ENCODE results near the gene NR6A1. TPM values are rescaled to one million over a fixed set of nuclear protein-coding genes. Genes with fewer than 3 reads are reported as not detected.

Gene NR6A1
- total RNA-seq, 1 experiment from 2014 or later = 97.7 TPM

DNA sequence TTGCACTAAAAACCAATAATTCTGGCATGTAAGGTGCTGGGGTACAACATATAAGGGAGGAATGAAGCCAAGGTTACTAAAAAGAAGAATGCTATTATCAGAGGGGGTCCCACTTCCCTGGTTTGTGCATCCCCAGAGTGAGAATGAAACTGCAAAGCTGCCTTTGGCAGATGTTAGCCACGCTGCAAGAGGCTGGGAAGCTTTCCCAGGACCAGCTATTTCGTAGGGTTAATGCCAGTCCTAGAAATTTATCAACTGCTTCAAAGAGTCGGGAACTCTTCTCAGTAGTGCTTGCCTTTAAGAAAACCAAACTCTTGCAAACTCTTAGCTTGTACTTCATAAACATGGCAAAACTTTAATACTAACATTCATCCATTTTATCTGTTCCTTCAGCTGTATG lies 176.4 kb downstream of the NR6A1 start:
- Histone ChIP-seq H3K27me3 (ENCODE audit: control insufficient read depth, insufficient read depth, low read length) (no peaks in the 10 kb centered on the region), H3K36me3 (replicated peaks; ENCODE audit: control insufficient read depth, insufficient read depth, low read length) (no peaks in the 10 kb centered on the region), H3K4me3 (ENCODE audit: insufficient read depth, low read depth, low read length) (no peak overlapping the region)
- peak; percentile 39 for DNase-seq

DNA sequence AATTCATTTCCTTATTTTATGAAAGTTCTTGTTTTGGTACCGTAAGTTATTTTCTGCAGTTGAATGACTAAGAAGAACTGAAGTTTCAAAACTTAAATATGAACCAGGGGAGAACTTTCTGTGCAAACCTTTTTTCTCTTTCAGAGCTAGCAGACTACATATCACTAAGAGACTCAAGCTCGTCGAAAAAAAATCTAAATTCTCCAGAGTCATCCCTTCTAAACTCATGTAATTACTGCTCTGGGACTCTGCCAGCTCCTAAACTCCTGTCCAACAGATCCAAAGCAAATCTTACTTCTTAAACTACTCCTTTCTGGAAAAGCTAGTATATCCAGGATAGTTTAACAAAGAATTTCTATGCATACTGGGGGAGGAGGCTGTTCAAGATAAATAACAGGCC lies 176.9 kb downstream of the NR6A1 start:
- H3K4me3 ChIP-seq (ENCODE audit: insufficient read depth, low read depth, low read length) = no peak overlapping the region
- DNase-seq = no peak
- H3K27me3 ChIP-seq (ENCODE audit: control insufficient read depth, insufficient read depth, low read length) = no peaks in the 10 kb centered on the region
- H3K36me3 ChIP-seq (replicated peaks; ENCODE audit: control insufficient read depth, insufficient read depth, low read length) = no peaks in the 10 kb centered on the region

DNA sequence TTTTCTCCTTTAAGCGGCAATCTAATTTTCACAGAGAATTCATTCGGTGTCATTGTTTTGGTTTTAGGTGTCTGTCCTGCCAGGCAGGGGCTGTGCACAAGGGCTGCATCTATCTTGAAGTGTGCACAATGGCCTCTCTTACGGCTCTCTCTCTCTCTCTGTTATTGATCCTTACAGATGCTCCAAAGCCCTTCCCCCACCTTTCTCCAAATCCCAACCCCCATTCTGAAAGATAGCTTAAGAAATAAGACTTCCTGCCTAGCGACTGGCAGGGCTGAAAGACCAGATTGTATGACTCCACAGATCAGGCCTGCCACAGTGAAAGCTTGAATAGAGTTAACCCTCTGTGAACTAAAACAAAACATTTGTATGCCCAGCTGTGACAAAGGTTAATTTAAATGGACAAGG lies 177.5 kb downstream of the NR6A1 start:
- peak; percentile 75 for DNase-seq
- Histone ChIP-seq H3K36me3 (replicated peaks; ENCODE audit: control insufficient read depth, insufficient read depth, low read length) (no peaks in the 10 kb centered on the region), H3K27me3 (ENCODE audit: control insufficient read depth, insufficient read depth, low read length) (no peaks in the 10 kb centered on the region), H3K4me3 (ENCODE audit: insufficient read depth, low read depth, low read length) (peak overlapping the region; percentile 26)

DNA sequence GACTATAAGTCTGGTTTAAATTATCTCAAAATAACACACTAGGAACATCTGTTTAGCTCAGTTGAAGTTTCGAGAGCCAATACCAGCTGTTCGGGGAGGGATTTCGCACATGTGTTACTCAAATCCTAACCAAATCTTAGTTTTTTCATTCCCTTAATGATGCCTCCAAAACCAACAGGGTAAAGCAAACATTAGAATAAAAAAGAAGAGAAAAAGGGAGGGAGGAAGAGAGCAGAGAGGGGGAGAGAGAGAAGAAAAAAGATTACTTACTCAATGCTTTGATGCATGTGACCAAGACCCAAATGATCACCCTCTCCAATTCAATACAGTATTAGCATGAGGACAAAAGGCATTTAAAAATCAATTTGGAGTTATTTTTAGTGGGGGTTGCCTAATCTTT lies 177.9 kb downstream of the NR6A1 start:
- peak overlapping the region; percentile 26 for H3K4me3 ChIP-seq (ENCODE audit: insufficient read depth, low read depth, low read length)
- H3K36me3 ChIP-seq (replicated peaks; ENCODE audit: control insufficient read depth, insufficient read depth, low read length) = no peaks in the 10 kb centered on the region
- no peak for DNase-seq
- no peaks in the 10 kb centered on the region for H3K27me3 ChIP-seq (ENCODE audit: control insufficient read depth, insufficient read depth, low read length)

DNA sequence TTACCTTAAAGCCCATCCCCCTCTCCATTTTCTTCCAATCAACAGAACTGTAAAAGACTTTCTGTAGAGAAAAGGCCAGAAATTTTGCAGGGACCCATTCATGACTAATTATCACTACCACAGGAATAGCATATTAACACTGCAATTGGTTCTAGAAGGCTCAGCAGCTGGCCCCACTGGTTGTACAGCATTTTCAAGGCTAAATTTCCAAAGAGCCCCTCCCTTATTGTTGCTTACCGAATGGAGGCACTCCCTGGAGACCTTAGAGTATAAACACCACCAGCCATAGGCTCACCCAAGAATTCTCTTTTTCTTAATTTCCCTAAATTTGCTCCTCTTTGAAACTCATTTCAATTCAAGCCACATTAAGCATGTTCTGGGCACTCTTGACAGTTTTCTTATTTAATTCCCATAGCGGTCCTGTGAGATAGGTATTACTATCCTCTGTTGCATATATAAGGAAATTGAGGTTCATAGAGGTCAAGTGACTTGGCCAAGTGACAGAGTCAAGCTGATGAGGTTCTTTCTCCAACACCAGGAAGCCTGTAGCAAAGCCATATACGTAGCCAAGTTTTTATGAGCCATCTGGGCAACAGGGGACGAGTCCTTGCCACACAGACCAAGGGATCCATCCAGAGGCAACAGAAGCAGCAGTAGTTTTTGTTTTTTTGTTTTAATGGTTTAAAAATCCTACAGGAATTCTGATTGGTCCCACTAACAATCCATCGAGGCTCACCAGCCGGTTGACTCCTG lies 180.0 kb downstream of the NR6A1 start:
- no peak for DNase-seq
- no peak overlapping the region for H3K4me3 ChIP-seq (ENCODE audit: insufficient read depth, low read depth, low read length)
- no peaks in the 10 kb centered on the region for H3K27me3 ChIP-seq (ENCODE audit: control insufficient read depth, insufficient read depth, low read length)
- H3K36me3 ChIP-seq (replicated peaks; ENCODE audit: control insufficient read depth, insufficient read depth, low read length) = no peaks in the 10 kb centered on the region

DNA sequence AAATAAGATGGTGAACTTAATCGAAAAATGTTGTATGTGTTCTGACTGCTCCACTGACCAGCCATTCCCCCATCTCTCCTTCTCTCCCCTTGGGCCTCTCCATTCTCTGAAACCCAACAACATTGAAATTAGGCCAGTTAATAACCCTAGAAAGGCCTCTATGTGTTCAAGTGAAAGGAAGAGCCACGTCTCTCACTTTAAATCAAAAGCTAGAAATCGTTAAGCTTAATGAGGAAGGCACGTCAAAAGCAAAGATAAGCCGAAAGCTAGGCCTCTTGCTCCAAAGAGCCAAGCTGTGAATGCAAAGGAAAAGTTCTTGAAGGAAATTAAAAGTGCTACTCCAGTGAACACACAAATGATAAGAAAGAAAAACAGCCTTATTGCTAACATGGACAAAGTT lies 186.5 kb downstream of the NR6A1 start:
- no peak overlapping the region for H3K4me3 ChIP-seq (ENCODE audit: insufficient read depth, low read depth, low read length)
- no peak for DNase-seq
- no peaks in the 10 kb centered on the region for H3K36me3 ChIP-seq (replicated peaks; ENCODE audit: control insufficient read depth, insufficient read depth, low read length)
- H3K27me3 ChIP-seq (ENCODE audit: control insufficient read depth, insufficient read depth, low read length) = no peaks in the 10 kb centered on the region

DNA sequence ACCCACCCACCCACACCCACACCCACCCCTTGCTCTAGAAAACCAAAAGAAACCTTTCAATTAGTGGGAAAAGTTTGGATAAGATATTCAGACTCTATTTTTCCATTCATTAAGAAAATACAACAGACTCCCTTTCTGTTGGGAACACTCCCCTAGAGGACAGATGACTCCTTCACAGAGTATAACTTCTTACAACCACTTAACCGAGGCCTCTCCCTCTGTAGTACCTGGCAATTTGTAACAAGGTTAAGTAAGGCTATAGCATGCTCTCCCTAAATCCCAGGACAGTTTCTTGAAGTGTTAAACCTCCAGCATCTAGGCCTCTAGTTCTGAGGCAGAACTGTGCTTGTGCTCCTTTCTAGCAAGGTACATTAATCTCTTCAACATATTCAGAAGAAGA lies 188.0 kb downstream of the NR6A1 start:
- DNase-seq = no peak
- no peaks in the 10 kb centered on the region for H3K36me3 ChIP-seq (replicated peaks; ENCODE audit: control insufficient read depth, insufficient read depth, low read length)
- H3K27me3 ChIP-seq (ENCODE audit: control insufficient read depth, insufficient read depth, low read length) = no peaks in the 10 kb centered on the region
- no peak overlapping the region for H3K4me3 ChIP-seq (ENCODE audit: insufficient read depth, low read depth, low read length)

DNA sequence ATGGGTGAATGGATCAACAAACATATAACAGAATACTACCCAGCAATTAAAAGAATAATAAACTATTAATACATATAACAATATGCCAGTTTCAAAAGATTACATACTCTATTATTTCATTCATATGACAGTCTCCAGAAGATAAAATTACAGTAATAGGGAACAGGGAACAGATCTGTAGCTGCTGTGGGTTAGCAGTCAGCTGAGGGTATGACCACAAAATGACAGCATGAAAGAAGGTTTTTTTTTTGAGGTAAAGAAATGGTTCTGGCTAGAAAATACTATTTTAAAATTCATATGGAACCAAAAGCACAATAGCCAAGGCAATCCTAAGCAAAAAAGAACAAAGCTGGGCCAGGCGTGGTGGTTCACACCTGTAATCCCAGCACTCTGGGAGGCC lies 190.9 kb downstream of the NR6A1 start:
- H3K27me3 ChIP-seq (ENCODE audit: control insufficient read depth, insufficient read depth, low read length) = no peaks in the 10 kb centered on the region
- no peak overlapping the region for H3K4me3 ChIP-seq (ENCODE audit: insufficient read depth, low read depth, low read length)
- no peaks in the 10 kb centered on the region for H3K36me3 ChIP-seq (replicated peaks; ENCODE audit: control insufficient read depth, insufficient read depth, low read length)
- no peak for DNase-seq

DNA sequence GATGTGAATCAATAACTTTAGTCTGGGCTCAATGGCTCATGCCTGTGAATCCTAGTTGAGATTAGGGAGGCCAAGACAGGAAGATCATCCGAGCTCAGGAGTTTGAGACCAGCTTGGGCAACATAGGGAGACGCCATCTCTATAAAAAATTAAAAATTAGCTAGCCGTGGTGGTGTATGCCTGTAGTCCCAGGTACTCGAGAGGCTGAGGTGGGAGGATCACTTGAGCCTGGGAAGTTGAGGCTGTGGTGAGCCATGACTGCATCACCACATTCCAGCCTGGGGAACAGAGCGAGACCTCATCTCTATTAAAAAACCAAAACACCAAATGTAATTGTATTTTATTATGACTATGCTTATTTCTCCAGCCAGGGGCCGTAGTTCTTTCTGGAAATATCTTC lies 194.4 kb downstream of the NR6A1 start:
- H3K4me3 ChIP-seq (ENCODE audit: insufficient read depth, low read depth, low read length) = no peak overlapping the region
- DNase-seq = no peak
- H3K36me3 ChIP-seq (replicated peaks; ENCODE audit: control insufficient read depth, insufficient read depth, low read length) = no peaks in the 10 kb centered on the region
- no peaks in the 10 kb centered on the region for H3K27me3 ChIP-seq (ENCODE audit: control insufficient read depth, insufficient read depth, low read length)

DNA sequence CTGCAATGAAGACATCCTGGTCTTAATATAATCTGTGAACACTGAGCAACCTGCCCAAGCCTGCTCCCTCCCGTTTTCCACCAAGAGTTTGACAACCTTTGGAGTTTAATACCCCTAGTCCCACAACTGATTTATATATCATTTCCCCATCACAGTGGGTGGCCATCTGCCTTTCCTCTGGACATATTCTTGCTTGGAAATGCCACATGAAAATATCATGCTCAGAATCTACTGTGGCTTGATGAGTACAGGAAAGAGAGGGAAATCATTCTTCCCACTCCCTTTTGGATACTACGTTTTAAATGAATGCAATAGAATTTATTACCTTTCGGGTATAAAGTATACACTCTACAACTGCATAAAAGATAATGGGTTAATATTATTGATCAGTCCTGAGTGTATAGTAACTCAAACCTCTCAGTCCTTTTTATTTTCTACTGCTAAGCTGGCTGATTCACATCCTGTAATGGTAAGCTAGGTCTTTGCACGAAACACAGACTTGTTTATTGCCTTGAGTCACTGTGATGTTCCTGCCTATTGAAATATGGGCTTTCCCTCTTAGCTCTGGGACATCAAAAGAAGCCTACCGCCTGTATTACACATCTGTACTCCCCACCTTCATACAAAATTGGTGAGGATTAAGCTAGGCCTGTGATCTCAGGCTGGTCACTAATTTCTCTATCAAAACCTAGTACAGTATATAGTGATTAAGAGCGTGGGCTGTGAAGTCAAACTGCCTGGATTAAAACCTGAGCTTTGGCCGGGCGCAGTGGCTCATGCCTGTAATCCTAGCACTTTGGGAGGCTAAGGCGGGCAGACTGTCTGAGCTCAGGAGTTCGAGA lies 196.4 kb downstream of the NR6A1 start:
- no peak for DNase-seq
- H3K36me3 ChIP-seq (replicated peaks; ENCODE audit: control insufficient read depth, insufficient read depth, low read length) = no peaks in the 10 kb centered on the region
- H3K4me3 ChIP-seq (ENCODE audit: insufficient read depth, low read depth, low read length) = no peak overlapping the region
- no peaks in the 10 kb centered on the region for H3K27me3 ChIP-seq (ENCODE audit: control insufficient read depth, insufficient read depth, low read length)

DNA sequence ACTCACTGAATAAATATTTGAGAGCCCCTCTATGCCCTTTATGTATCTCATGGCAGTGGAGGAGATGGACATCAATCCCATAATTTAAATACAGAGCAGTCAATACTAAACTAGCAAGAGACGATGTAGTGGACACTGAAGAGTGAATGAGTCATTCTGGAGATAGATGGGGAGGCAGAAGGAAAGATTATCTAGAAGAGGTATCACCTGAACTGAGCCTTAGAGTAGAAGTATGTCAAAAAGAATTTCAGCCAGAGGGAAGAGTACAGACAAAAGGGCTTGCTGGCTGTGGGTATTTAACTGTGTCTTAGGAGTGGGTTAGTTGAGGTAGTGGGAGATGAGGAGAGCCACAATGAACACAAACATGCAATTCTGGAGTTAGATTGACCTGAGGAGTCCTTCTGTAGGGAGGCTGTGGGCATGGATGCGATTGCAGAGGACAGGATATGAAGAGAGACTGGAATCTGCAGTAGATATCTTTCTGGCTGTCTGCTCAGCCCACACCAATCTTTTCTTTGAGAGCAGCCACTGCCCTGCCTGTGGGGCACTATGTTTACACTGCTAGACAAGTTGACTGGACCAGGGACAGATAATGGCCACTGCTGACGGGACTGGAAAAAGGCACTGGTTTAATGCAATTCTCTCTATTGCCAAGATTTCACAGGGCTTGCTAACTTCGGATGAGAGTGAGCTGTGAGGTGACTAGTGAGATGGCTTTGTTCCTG lies 200.0 kb downstream of the NR6A1 start:
- Histone ChIP-seq H3K4me3 (ENCODE audit: insufficient read depth, low read depth, low read length) (no peak overlapping the region), H3K36me3 (replicated peaks; ENCODE audit: control insufficient read depth, insufficient read depth, low read length) (no peaks in the 10 kb centered on the region), H3K27me3 (ENCODE audit: control insufficient read depth, insufficient read depth, low read length) (no peaks in the 10 kb centered on the region)
- DNase-seq = no peak

DNA sequence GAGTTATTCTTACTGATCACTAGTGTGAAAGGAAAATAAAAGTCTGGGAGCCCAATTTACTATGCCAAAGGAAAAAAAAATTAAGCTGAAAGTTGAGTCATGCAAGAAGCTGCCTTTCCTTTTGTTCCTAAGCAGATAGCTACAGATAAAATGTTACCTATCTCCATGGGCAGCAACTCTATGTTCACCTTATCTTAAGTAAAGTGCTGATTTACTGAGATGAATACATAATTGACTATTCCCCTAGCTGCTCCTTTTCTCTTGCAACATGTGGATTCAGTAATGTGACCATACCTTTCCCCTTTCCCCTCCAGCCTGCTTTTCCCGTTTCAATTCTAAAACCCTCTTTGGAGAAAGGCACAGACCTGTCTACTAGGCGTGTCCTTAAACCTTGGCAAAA lies 201.2 kb downstream of the NR6A1 start:
- Histone ChIP-seq H3K27me3 (ENCODE audit: control insufficient read depth, insufficient read depth, low read length) (no peaks in the 10 kb centered on the region), H3K4me3 (ENCODE audit: insufficient read depth, low read depth, low read length) (no peak overlapping the region), H3K36me3 (replicated peaks; ENCODE audit: control insufficient read depth, insufficient read depth, low read length) (no peaks in the 10 kb centered on the region)
- no peak for DNase-seq

DNA sequence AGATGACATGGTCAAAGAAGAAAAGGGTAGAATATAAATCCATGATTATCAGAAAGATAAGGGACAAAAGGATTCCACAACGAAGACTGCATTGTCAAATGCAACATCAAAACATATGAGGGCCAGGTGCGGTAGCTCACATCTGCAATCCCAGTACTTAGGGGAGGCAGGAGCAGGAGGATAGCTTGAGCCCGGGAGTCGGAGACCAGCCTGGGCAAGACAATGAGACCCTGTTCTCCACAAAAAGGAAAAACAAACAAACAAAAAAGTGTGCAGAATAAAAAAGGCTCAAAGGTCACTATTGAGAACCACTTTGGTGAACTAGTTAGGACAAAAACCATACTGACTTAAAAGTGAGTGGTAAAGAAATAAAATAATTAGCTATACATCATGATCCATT lies 203.7 kb downstream of the NR6A1 start:
- Histone ChIP-seq H3K27me3 (ENCODE audit: control insufficient read depth, insufficient read depth, low read length) (no peaks in the 10 kb centered on the region), H3K4me3 (ENCODE audit: insufficient read depth, low read depth, low read length) (no peak overlapping the region), H3K36me3 (replicated peaks; ENCODE audit: control insufficient read depth, insufficient read depth, low read length) (no peaks in the 10 kb centered on the region)
- DNase-seq = no peak

DNA sequence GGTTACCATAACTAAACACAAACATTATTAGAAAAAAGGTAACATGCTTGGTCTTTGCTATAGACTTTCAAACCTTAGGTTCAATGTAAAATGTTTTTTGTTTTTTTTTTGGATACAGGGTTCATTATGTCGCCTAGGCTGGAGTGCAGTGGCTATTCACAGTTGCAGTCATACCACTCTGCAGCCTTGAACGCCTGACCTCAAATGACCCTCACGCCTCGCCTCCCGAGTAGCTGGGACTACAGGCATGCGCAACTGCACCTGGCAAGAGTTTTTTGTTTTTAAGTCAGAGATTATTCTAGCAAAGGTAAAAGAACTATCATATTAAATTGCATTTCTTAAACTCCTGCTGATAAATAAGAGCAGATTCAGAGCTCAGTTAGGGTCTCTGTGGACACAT lies 208.8 kb downstream of the NR6A1 start:
- no peaks in the 10 kb centered on the region for H3K36me3 ChIP-seq (replicated peaks; ENCODE audit: control insufficient read depth, insufficient read depth, low read length)
- H3K27me3 ChIP-seq (ENCODE audit: control insufficient read depth, insufficient read depth, low read length) = no peaks in the 10 kb centered on the region
- DNase-seq = no peak
- no peak overlapping the region for H3K4me3 ChIP-seq (ENCODE audit: insufficient read depth, low read depth, low read length)

DNA sequence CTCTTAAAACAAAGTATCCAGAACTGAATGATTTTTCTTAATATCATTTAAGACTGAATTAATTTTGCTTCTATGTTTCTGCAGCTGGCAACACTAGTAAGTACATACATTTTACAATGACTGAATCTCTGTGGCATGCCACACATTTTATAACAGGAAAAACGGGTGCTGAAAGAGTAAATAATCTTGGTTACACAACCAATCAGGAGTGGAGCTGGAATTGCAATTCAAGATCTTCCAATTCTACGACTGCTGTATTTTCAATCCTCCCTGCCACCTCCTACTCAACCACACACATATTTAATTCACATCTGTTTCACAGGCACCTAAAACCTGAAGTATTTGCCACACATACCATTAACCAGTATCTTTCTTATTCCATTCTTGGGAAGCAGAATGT lies 211.2 kb downstream of the NR6A1 start:
- DNase-seq = no peak
- Histone ChIP-seq H3K4me3 (ENCODE audit: insufficient read depth, low read depth, low read length) (no peak overlapping the region), H3K36me3 (replicated peaks; ENCODE audit: control insufficient read depth, insufficient read depth, low read length) (no peaks in the 10 kb centered on the region), H3K27me3 (ENCODE audit: control insufficient read depth, insufficient read depth, low read length) (no peaks in the 10 kb centered on the region)

Measured in H7 (cell line).